ENCODE data around the gene POLE. TPM values are rescaled to one million over a fixed set of nuclear protein-coding genes. Genes with fewer than 3 reads are reported as not detected.

The POLE gene
- total and polyA plus RNA-seq, 4 donors = 7.6 to 39.2 (median 19.7) TPM

GRCh38 chr12:132595183-132595582 lies 92.0 kb downstream of the POLE start:
- H3K4me1 ChIP-seq (ENCODE audit: control insufficient read depth in 4 of 4, insufficient read depth in 4 of 4, low read length in 3 of 4) = peaks cover 0 to 12% (median 4%) of the 10 kb centered on the region in 4 donors
- H3K4me3 ChIP-seq (ENCODE audit: low read depth in 1 of 3, low read length in 3 of 3) = no peak overlapping the region
- no peaks in the 10 kb centered on the region for H3K27me3 ChIP-seq (ENCODE audit: control insufficient read depth in 4 of 4, insufficient read depth in 4 of 4, low read length in 3 of 4)
- H3K36me3 ChIP-seq (ENCODE audit: control insufficient read depth in 4 of 4, insufficient read depth in 3 of 4, low read depth in 1 of 4, low read length in 3 of 4) = no peaks in the 10 kb centered on the region
- TF ChIP-seq JUND (IDR thresholded peaks at IDR 0.05) (no peak), FOXA1 (IDR thresholded peaks at IDR 0.05) (no peak), YY1 (IDR thresholded peaks at IDR 0.05) (no peak), CTCF (IDR thresholded peaks at IDR 0.05; ENCODE audit: low read depth, low read length, missing input control) (no peak), HNF4A (conservative IDR thresholded peaks at IDR 0.05) (no peak), GABPA (IDR thresholded peaks at IDR 0.05 in 1 of 2, conservative IDR thresholded peaks at IDR 0.05 in 1 of 2) (no peak), ATF3 (IDR thresholded peaks at IDR 0.05) (no peak), ZBTB33 (IDR thresholded peaks at IDR 0.05) (no peak), RXRA (IDR thresholded peaks at IDR 0.05) (no peak), REST (IDR thresholded peaks at IDR 0.05) (no peak), SP1 (IDR thresholded peaks at IDR 0.05) (no peak), HNF4G (IDR thresholded peaks at IDR 0.05) (no peak)
- whole genome bisulfite sequencing = 87% methylated on average over 11 of the region's 11 CpGs
- no peak for DNase-seq (ENCODE audit: low spot score)
- H3K9me3 ChIP-seq (ENCODE audit: control insufficient read depth in 4 of 4, low read length in 3 of 4) = no peaks in the 10 kb centered on the region
- H3K9ac ChIP-seq (ENCODE audit: low read depth in 1 of 2, low read length in 2 of 2) = no peak overlapping the region
- no peak overlapping the region for H3K27ac ChIP-seq (ENCODE audit: low read depth in 1 of 2, low read length in 2 of 2)

- no peaks in the 10 kb centered on the region for H3K36me3 ChIP-seq (ENCODE audit: control insufficient read depth in 4 of 4, insufficient read depth in 3 of 4, low read depth in 1 of 4, low read length in 3 of 4)
- no peaks in the 10 kb centered on the region for H3K27me3 ChIP-seq (ENCODE audit: control insufficient read depth in 4 of 4, insufficient read depth in 4 of 4, low read length in 3 of 4)
- TF ChIP-seq ATF3 (IDR thresholded peaks at IDR 0.05) (no peak), TAF1 (conservative IDR thresholded peaks at IDR 0.05) (no peak), NR2F2 (IDR thresholded peaks at IDR 0.05) (no peak), YY1 (IDR thresholded peaks at IDR 0.05) (no peak), HNF4A (conservative IDR thresholded peaks at IDR 0.05) (no peak), RAD21 (IDR thresholded peaks at IDR 0.05) (peak in 1 of 2 donors; percentile 43), SP1 (IDR thresholded peaks at IDR 0.05) (peak; percentile 75), MAX (IDR thresholded peaks at IDR 0.05) (no peak), CTCF (IDR thresholded peaks at IDR 0.05; ENCODE audit: low read depth, low read length, missing input control) (no peak)
- H3K9ac ChIP-seq (ENCODE audit: low read depth in 1 of 2, low read length in 2 of 2) = no peak overlapping the region
- H3K4me1 ChIP-seq (ENCODE audit: control insufficient read depth in 4 of 4, insufficient read depth in 4 of 4, low read length in 3 of 4) = peaks cover 0 to 10% (median 3%) of the 10 kb centered on the region in 4 donors
- no peak overlapping the region for H3K4me3 ChIP-seq (ENCODE audit: low read depth in 1 of 3, low read length in 3 of 3)
- no peaks in the 10 kb centered on the region for H3K9me3 ChIP-seq (ENCODE audit: control insufficient read depth in 4 of 4, low read length in 3 of 4)
- peak; percentile 47 for DNase-seq (ENCODE audit: low spot score)
- 48% methylated on average over 11 of the region's 11 CpGs for WGBS
- no peak overlapping the region for H3K27ac ChIP-seq (ENCODE audit: low read depth in 1 of 2, low read length in 2 of 2)
Measured at GRCh38 chr12:132593938-132594358, 93.2 kb downstream of the POLE start.
